NT2/D1 (cell line): ENCODE measurements around the gene ARL8B.

Experiments
- SUZ12 ChIP-seq: IDR thresholded peaks from 2 replicates; pipeline ENCODE4 v1.6.1; 2011; ENCODE audit not compliant: insufficient read length, insufficient read depth; ENCODE audit errors: extremely low read depth
- YY1 ChIP-seq: IDR thresholded peaks from 2 replicates; pipeline ENCODE4 v1.6.1; 2011; ENCODE audit not compliant: insufficient read length, insufficient read depth
- ZNF274 ChIP-seq: IDR thresholded peaks from 2 replicates; pipeline ENCODE4 v1.6.1; 2011; ENCODE audit warnings: mild to moderate bottlenecking, low read depth, low read length

DNA sequence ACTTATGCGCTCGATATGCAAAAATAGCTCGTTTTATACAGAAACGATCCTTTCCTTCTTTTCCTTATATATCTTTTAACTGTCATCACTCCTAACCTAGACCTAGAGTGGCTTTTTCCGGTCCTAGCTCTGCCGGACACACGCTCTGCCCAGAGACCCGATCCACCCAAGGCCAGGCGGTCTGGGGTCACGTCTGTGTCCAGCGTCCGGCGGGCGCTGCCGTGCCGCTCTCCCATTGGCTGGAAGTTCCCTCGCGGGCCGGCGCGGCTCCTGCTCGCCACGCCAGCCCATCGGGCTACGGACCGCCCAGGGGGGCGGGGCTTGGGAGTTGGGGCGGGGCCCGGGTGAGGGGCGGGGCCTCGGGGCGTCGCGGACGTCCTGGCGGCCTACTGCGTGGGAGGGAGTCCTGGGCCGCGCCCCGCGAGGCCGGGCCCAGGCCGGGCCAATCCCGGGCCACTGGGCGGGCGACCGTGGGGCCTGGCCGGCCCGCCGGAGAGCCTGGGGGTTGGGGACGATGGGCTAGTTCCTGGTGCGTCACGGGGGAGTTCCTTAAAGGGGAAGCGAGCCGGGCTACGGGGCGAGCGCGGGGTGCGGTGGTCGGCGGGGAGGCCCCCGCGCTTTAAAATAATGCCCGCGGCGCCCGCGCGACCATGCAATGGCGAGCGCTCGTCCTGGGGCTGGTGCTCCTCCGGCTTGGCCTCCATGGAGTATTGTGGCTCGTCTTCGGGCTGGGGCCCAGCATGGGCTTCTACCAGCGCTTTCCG, 65.2 kb downstream of the ARL8B start, which contains the start of gene EDEM1:
- TF ChIP-seq YY1 (no peak), SUZ12 (no peak), ZNF274 (no peak)
